Embryonic facial prominence (tissue), 1 donor: ENCODE data around the gene TMEM214.

ENCODE experiments used
- DNase-seq: peaks from one replicate; pipeline ENCODE4 v3.0.0-alpha.2; 2016; ENCODE audit errors: extremely low spot score

The TMEM214 gene

DNA sequence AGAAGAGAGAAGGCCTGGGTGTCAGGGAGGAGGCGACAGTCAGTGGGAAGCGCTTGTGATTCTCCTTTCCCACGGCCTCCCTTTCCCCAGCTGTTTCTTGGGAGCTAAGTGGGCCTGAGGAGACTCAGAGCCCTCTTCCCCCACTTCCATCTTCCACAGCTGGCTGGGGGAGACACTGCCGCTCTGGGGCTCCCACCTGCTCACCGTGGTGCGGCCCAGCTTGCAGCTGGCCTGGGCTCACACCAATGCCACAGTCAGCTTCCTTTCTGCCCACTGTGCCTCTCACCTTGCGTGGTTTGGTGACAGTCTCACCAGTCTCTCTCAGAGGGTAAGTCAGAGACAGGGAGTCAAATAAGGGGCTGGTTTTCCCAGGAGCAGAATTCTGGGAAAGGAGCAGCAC, 7.1 kb downstream of the TMEM214 start:
- DNase-seq = no peak

DNA sequence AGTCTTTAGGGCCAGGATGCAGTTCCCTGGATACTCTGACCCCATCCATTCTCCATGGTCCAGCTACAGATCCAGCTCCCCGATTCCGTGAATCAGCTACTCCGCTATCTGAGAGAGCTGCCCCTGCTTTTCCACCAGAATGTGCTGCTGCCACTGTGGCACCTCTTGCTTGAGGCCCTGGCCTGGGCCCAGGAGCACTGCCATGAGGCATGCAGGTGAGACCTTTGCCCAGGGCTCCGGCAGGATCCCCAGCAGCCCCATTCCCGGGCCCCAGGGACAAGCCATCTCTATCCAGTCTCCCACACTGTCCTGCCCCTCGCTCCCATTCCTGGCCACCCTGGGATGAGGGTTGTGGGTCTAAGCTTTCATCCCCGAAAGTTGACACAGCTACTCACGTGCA, 7.5 kb downstream of the TMEM214 start:
- no peak for DNase-seq

DNA sequence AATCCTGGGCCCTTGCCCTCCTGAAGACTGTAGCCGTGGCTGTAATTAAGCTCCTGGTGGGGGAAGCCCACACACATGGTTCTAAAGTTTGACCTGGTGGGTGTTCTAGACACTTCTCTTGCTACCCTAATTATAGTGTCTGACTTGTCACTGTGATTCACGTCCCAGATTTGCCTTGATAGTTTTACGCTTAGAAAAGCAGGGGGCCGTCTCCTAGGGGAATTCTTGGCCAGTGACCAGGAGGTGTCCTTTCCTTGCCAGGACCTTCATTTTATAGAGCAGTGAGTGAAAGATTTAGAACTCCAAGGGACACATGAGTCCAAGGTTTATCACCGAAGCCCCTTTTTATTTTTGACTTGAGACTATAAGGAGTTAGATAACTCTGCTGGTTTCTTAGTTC, 9.0 kb downstream of the TMEM214 start:
- DNase-seq = no peak

DNA sequence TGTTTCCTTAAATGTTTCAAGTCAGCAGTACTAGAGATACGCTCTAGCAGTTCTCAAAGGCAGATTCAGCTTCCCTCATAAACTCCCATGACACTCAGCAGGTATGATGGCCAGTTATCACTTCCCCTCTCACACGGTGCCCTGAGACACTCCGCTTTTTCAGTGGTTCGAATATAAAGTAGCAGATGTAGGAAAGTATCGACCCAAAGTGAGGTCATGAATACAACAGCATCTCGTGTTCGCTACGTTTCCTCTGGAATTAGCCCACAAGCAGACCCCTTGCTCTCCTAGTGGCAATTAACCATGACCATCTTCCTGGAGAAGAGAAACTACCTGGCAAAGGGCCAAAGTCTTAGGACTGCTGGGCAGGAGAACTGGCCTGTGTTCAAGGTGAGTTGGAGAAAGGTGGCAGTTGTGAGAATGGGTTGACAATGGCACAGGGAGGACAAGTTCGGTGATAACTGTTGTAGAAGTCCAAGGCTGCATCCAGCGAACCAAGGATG, 9.4 kb downstream of the TMEM214 start:
- DNase-seq = no peak

DNA sequence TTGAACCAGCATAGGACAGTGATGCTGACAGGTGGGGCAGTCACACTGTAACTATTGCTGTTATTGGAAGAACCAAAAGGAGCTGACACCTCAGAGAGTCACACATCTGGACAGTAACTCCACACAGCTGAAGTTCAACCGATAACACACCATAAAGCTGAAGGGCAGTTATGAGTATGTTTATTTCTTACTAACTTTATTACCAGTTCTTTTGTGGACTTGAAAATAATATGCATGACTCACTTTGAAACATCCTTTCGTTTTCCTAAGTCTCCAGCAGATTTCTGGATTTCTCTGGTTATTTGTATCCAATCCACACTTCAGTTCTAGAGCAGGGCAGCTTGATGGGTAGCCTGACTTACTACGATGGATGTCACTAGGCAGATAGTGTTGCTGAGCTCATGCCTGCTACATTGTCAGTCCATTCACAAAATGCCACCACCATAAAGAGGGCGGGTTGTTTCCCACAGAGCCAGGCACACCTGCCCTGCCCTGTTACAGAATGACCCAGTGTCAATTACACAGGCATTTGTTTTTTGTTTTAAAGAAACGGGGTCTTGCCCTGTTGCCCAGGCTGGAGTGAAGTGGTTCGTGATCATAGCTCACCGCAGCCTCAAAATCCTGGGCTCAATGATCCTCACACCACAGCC, 10.3 kb downstream of the TMEM214 start:
- no peak for DNase-seq

DNA sequence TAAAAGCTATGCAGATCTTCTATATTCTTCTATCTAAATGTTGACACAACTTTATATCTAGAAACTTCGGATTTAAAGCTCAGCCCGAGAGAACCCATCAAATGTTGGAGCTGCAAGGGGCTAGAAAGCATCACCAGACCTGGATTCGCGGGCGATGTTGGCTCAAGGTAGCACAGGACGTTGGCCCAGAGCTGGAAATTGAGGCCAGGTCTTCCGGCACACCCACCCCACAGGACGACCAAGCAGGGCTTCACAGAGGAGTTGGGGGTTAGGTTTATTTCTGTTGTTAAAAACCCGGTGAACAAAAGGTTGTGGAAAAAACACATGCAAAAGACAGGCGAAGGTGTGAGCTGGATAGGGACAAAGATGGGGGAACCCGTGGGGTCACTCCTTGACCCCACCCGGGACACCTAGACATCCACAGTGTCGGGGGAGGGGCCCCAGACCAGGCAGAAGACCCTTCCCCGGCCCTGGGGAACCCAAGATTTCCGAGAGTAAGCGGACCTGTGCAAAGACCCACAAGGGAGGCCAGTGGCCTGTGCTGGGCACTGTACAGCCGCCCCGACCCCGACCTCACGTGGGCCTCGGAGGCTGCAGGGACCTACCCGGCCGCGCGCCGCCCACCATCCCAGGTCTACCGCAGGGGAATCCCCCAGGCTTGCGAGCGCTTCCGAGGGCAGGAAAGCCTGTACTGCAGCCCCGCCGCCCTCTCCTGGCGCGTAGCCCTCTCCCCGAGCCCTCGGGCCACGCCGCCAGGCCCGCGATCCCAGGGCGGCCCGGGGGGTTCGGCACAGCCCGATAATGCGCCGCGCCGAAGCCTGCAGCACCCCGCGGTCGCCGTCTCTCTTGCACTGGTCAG, 16.9 kb downstream of the TMEM214 start:
- DNase-seq = no peak

DNA sequence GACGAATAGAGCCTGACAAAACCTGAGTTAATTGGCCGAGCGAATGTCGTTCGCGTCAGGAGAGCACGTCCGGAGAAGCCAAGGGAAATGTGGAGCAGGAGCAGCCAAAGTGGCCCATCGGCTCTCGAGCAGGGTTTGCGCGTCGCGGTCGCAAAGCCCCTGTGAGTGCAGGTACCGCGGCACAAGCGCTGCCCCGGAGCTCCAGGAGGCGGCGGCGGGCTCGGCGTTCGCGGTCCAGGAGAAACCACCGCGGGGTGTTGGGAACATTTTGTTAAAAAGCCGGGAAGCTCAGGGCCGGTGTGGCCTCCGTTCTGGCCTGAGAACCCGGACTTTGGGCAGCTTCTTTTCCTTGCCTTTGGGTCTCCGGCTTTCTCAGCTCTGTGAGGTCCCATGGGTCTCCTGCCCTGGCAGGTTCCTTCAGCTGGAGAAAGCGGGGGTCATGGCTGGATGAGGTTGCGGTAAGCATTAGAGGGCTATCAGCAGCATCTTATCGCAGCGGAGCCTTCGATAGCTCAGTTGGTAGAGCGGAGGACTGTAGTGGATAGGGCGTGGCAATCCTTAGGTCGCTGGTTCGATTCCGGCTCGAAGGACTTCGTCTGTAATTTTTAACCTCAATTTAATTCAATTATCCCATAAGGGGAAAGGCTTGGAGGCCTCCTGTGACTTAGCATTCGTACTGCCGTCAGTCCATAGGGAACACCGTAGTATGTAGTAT, 17.7 kb downstream of the TMEM214 start:
- peak; percentile 91 for DNase-seq

DNA sequence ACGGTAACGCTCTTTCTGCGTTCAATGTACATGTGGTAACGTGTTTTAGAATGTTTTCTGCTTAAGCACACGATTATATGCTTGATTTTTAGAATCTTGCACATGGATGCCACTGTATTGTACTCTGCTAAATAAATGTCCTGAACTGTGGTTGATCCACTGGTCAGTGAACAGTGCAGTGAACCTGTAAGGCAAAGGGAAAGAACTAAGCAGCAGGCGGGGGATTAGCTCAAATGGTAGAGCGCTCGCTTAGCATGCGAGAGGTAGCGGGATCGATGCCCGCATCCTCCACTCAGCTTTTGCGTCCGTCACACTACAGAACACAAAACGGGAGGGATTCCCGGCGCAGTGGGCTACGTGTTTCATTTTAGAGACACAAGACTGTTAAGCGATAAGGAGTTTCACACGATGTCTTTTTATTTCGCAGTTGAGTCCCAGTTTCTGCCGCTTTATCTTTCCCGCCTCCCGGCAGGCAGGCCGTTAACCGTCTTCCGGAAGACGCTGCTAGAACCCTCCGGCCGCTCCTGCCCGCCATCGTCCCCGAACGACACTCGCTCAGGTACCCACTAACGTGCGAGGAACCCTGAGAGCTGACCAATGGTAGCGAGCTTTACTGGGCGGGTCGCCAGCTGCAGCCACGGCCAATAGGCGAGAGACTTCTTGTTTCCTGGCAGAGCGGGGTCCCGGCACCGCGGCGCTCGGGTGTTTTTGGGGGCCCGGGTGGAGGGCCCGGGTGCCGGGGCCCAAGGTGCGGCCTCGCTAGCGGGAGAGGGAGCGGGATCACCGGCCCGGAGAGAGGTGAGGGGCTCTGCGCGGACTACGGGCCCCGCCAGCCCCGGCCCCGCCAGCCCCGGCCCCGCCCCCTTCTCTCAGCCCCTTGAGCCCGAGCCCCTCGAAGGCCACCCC, 18.5 kb downstream of the TMEM214 start, which contains the start of gene AGBL5:
AGBL5 (plus strand) TSS at position 673 of the 906 bp plus-strand sequence. CDS start 1,291 bp downstream, outside the sequence.
- DNase-seq = peak; percentile 89

DNA sequence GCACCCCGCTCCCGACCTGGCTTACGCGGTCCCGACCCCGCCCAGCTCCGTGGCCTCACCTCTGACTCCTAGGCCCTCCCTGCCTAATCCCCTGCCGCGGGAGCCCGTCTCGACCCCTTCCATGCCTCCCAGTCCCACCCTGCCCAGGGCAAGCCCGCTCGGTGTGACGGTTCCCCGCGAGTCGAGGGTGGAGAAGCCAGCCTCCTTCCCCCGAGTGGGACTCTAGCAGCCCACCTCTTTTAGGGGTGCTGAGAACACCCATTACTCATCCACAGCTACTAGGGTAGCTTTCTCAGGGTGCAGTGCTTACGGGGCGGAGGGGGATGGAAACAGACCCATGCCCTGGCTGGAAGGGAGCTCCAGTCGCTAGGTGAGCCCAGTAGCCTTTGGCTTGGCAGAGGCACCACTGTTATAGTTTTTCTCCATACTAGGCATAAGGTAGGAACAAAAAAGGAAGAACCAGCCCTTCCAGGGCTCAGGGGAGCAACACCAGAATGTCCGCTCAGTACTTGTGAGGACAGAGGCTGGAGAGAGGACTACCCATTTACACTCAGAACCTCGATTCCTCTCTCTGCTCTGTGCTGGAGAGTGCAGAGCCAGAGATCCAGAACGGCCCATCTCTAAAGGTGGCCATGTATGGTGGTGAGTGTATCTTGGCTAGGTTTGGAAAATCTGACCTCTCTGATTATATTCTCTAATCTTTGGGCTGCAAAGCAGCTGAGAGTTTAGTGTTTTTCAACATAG, 19.3 kb downstream of the TMEM214 start:
- no peak for DNase-seq

DNA sequence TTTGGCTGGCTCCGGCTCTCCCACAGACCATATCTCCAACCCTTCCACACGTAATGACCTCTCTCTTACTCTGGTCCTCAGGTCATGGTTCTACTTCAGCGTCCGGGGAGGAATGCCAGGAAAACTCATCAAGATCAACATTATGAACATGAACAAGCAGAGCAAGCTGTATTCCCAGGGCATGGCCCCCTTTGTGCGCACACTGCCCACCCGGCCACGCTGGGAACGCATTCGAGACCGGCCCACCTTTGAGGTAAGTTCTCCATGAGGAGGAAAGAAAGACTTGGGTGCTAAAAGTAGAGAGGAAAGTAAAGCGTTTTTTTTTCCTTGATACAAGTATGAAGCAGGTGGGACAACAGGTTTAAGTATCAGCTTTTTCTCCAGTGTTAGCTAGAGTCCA, 20.6 kb downstream of the TMEM214 start:
- DNase-seq = no peak

DNA sequence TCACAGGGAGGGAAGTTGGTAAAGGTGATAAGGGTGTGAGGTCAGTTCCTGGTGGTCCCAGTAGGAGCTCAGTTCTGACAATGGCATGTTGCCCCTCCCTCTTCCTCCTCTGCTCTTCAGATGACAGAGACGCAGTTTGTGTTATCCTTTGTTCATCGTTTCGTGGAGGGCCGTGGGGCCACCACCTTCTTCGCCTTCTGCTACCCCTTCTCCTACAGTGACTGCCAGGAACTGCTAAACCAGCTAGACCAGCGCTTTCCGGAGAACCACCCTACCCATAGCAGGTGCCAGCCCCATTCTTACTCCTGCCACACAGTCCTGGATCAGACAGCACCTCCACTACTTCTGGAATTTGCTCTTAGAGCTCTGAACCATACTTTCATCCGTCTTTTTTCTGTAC, 21.0 kb downstream of the TMEM214 start:
- no peak for DNase-seq

DNA sequence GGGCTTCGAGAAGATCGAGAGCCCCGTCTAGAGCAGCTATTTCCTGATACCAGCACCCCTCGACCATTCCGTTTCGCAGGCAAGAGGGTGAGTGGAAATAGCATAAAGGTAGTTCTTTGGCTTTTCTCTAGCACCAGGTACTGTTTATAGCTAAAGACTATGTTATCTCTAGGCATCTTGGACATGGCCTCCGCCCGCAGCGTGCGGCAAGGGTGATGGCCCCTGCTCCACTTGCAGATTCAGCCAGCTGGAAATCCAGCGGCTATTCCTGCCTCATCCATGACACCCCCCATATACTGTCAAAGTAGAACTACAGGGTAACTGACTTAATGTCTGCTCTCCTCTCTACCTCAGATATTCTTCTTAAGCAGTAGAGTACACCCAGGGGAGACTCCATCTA, 22.0 kb downstream of the TMEM214 start:
- DNase-seq = no peak

DNA sequence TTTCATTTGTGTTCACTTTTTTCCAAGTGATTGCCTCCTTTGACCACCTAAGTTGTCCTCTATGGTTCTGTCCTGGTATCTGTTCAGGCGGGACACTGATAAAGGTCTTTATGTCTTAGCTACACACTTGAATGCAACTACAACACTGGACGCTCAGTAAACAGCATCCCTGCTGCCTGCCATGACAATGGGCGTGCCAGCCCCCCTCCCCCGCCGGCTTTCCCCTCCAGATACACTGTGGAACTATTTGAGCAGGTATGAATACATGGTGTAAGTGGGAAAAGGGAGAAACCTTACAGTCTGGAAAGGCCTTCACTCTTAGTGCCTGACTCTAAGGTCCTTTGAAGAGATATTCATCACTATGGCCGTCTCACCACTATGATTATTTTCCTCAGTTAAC, 24.4 kb downstream of the TMEM214 start:
- no peak for DNase-seq

DNA sequence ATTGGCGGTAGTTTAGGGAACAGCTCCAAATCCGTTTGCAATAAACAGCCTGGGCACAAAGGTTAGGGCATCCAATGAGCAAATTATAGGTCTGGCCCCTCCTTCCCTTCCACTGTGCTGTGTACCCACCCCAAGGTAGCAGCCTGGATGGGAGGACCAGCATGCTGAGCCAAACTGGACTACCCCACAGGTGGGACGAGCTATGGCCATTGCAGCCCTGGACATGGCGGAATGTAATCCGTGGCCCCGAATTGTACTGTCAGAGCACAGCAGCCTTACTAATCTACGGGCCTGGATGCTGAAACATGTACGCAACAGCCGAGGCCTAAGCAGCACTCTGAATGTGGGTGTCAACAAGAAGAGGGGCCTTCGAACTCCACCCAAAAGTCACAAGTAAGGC, 25.4 kb downstream of the TMEM214 start:
- no peak for DNase-seq

DNA sequence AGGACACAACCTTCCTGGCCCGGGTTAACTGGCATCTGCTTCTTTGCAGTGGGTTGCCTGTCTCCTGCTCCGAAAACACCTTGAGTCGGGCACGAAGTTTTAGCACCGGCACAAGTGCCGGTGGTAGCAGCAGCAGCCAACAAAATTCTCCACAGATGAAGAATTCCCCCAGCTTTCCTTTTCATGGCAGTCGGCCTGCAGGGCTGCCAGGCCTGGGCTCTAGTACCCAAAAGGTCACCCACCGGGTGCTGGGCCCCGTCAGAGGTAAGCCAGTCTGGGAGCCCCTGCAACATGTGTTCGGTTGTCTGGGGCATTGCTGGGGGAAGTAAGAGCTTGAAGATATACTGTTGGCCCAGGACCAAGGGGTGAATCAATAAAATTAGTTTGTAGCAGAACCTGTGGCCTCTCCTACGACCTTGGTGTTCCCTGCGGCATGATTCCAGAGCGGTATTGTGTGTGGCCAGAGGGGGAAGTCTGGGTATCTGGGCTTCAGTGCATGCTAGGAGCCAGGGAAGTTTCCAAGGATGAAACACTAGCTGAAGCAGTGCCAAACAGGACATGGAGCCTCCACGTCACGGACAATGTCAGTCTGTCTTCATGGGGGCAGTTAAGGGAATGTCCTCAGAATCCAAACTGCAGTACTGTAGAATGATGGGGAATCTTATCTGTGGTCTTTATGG, 26.5 kb downstream of the TMEM214 start:
- DNase-seq = no peak

DNA sequence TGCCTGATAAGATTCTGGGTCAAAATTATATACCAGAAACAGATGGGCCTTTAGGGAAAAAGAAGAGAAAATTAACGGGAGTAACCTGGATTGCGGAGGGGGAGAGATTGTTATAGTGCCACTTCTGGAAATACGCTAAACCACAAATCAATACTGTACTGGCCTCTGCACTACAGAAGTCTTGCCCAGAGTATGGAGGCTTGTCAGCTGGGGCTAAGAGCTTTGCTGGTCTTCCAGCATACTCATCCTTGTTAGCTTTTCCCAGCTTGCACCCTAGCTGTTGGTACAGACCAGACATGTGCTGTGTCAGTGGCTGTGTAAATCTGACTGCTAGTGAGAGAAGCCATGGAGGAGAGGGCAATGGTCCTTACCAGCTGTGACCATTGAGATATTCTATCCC, 27.6 kb downstream of the TMEM214 start:
- DNase-seq = no peak

DNA sequence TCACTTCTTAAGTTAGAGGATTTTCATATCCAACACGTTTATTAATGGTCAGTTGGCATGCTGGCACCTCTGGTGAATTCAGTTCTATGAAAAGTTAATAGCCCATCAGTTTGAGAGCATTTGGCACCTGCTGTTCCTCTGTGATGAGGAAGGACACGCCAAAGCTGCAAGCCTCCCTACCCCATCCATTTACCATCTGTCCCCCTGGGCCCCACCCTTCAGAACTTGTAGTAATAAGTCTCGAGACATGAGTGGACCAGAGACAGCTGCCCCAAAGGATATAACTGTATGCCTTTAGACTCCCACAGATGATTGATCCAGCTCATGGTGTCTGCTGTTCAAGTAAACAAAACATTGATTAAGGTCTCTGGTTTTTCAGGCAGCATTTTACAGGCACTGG, 32.4 kb downstream of the TMEM214 start:
- no peak for DNase-seq

DNA sequence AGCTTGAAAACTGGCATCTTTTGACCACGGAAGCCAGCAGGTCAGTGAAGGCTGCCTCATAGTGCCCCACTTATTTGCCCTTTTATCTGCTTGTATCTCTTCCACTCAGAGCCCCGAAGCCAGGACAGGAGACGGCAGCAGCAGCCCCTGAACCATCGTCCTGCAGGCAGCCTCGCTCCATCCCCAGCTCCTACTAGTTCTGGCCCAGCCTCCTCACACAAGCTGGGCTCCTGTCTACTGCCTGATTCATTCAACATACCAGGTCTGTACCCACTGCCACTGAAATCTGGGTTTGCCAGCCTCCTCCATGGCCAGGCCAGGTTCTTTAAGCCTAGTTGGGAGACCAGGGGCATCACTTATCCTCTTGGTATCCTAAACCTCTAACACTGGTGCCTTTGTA, 34.6 kb downstream of the TMEM214 start:
- no peak for DNase-seq

DNA sequence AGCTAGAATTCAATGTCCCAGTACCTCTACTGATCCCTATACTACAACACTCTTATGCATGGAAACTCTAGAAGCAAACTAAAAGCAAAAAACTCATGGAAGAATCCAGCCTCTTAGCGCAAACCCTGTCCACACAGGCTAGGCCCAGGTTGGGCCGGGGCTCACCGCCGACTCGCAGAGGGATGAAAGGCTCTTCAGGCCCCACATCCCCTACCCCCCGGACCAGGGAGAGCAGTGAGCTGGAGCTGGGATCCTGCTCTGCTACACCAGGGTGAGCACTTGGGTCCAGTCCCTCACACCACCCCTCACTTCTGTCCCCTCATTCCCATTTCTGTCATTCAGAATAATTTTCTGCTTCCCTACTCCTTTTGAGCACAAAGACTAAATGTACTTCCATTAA, 36.7 kb downstream of the TMEM214 start:
- no peak for DNase-seq

DNA sequence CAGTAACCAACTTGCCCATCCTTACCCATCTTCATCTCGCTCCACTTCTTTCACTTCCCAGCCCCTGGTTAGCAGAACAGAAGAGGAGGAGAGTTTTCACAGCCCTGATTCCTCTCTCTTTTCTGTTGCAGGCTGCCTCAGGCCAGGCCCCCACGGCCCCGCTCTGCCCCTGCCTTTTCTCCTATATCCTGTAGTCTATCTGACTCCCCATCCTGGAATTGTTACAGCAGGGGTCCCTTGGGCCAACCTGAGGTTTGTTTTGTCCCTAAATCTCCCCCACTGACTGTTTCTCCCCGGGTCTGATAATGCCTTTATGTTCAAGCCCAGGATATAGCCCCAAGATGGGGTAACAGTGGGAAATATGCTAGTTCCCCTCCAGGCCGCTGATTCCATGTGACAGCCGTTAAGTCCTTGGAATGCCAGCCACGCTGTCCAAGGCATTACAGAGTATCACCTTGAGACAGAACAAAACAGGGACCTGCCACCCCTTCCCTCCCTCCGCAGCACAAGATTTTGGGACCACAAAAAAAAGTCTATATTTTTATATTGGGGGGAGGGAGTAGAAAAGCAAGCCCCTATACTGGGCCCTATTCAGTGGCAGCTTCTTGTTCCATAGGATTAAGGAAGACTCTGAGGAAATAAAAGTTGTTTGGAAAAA, 37.3 kb downstream of the TMEM214 start:
- no peak for DNase-seq
